K562 (cell line): ENCODE data around the gene HOXB6. TPM values are rescaled to one million over a fixed set of nuclear protein-coding genes. Genes with fewer than 3 reads are reported as not detected.

Experiments used
- ATAC-seq: fragments of 200-7000 bp; cut with Tn5 transposase; 3 replicates; pipeline ENCODE4 v1.9.1; 2020; ENCODE audit warnings: moderate library complexity
- BruUV-seq: library from RNA; stranded (reverse); fragments of 400-500 nt; replicated peaks from 2 replicates; lab custom pipeline; 2021; lab: Mats Ljungman, UMichigan
- CTCF ChIA-PET: fragments of 300-600 bp; formaldehyde crosslinking; extraction: SDS; loops from one replicate; lab custom pipeline; 2021; ENCODE audit warnings: low intra/inter-chr PET ratio; lab: Yijun Ruan, JAX
- POLR2A ChIA-PET: fragments of 300-600, 350-650 bp; sonication (Branson Sonifier 250); formaldehyde crosslinking; extraction: SDS; loops from one replicate; lab custom pipeline; 2021; ENCODE audit warnings: antibody characterized with exemption, inconsistent platforms; lab: Yijun Ruan, JAX
- DNase-seq, 4 experiments: peaks; one replicate each; pipeline versions ENCODE4 v3.0.0 to v3.0.0-alpha.2; 2011 to 2018; ENCODE audit warnings: low spot score in 3 of 4, mixed read lengths in 3 of 4; ENCODE audit errors: extremely low read depth in 1 of 4
- FAIRE-seq: peaks from 2 replicates; lab custom pipeline; 2011; peaks lifted over from hg19 to GRCh38; lab: Jason Lieb, UNC
- H2AFZ ChIP-seq: 2 replicates; pipeline ENCODE4 v1.6.0; 2011; ENCODE audit warnings: low read depth, low read length, control low read depth, inconsistent platforms
- H3K27ac ChIP-seq: fragments of 200-600 bp; 3 replicates; pipeline ENCODE4 v1.8.0; 2011; ENCODE audit warnings: low read depth, mild to moderate bottlenecking, control low read depth, inconsistent platforms, low read length, moderate library complexity, mixed read lengths; ENCODE audit errors: extremely low read depth
- H3K27me3 ChIP-seq, 2 experiments: fragments of 300-600 bp in 1 of 2; 2 replicates in 1 of 2; 3 replicates in 1 of 2; pipeline versions ENCODE4 v1.6.0 to v1.8.0; 2011; ENCODE audit warnings: inconsistent platforms in 2 of 2, low read length in 2 of 2, mild to moderate bottlenecking in 1 of 2, mixed read lengths in 1 of 2, moderate library complexity in 1 of 2; ENCODE audit not compliant: control insufficient read depth in 2 of 2, insufficient read depth in 2 of 2
- H3K36me3 ChIP-seq: fragments of 300-600 bp; 3 replicates; pipeline ENCODE4 v1.8.0; 2011; ENCODE audit warnings: mild to moderate bottlenecking, low read length, inconsistent platforms; ENCODE audit not compliant: control insufficient read depth, insufficient read depth
- H3K4me1 ChIP-seq, 2 experiments: fragments of 200-600 bp in 1 of 2; replicated peaks in 1 of 2; 2 replicates in 1 of 2; 3 replicates in 1 of 2; pipeline versions ENCODE4 v1.5.1 to v1.8.0; 2011; ENCODE audit warnings: inconsistent platforms in 2 of 2, low read length in 2 of 2, mild to moderate bottlenecking in 1 of 2, mixed read lengths in 1 of 2, moderate library complexity in 1 of 2; ENCODE audit not compliant: control insufficient read depth in 2 of 2, insufficient read depth in 2 of 2
- H3K4me2 ChIP-seq: 2 replicates; pipeline ENCODE4 v1.6.1; 2011; ENCODE audit warnings: low read length, control low read depth, inconsistent platforms, mixed read lengths; ENCODE audit not compliant: insufficient read depth
- H3K4me3 ChIP-seq: fragments of 200-600 bp; sonication (generic), shearing (Covaris generic); 2 replicates; pipeline ENCODE4 v1.5.1; 2016; ENCODE audit warnings: control low read depth, inconsistent platforms
- H3K79me2 ChIP-seq: fragments of 200-600 bp; 3 replicates; pipeline ENCODE4 v1.8.0; 2011; ENCODE audit warnings: low read length, inconsistent platforms; ENCODE audit not compliant: control insufficient read depth, insufficient read depth
- H3K9ac ChIP-seq, 2 experiments: 2 replicates each; pipeline versions ENCODE4 v1.6.0 to v1.6.1; 2011; ENCODE audit warnings: low read depth in 2 of 2, low read length in 2 of 2, control low read depth in 1 of 2, inconsistent platforms in 1 of 2, mild to moderate bottlenecking in 1 of 2, mixed read lengths in 1 of 2; ENCODE audit not compliant: insufficient read depth in 1 of 2
- H3K9me1 ChIP-seq: one replicate; pipeline ENCODE4 v1.6.0; 2011; ENCODE audit warnings: inconsistent platforms, mild to moderate bottlenecking, low read length, moderate library complexity; ENCODE audit not compliant: control insufficient read depth, insufficient read depth
- H3K9me3 ChIP-seq: replicated peaks from 2 replicates; pipeline ENCODE4 v1.5.1; 2011; ENCODE audit warnings: low read depth, low read length, inconsistent platforms; ENCODE audit not compliant: control insufficient read depth, insufficient read depth
- H4K20me1 ChIP-seq: replicated peaks from 2 replicates; pipeline ENCODE4 v1.6.1; 2011; ENCODE audit warnings: low read length, inconsistent platforms, mixed read lengths; ENCODE audit not compliant: control insufficient read depth, insufficient read depth
- EP400 ChIP-seq: fragments of 450-650 bp; IDR thresholded peaks from 2 replicates; pipeline ENCODE4 v1.6.1; 2017; ENCODE audit warnings: antibody characterized with exemption, mild to moderate bottlenecking, moderate library complexity
- HMGXB4 ChIP-seq: sonication (generic); formaldehyde crosslinking; IDR thresholded peaks from 2 replicates; pipeline ENCODE4 v1.8.1; 2023; ENCODE audit warnings: mild to moderate bottlenecking, missing genetic modification reagents
- KDM1A ChIP-seq, 2 experiments: fragments of 450-650 bp; IDR thresholded peaks; 2 replicates each; pipeline ENCODE4 v1.6.1; 2016; ENCODE audit warnings: mild to moderate bottlenecking in 2 of 2
- NR1H2 ChIP-seq: sonication (generic); formaldehyde crosslinking; IDR thresholded peaks from 2 replicates; pipeline ENCODE4 v1.4.0; 2020; ENCODE audit warnings: mild to moderate bottlenecking, missing genetic modification reagents
- PHF21A ChIP-seq: fragments of 450-650 bp; IDR thresholded peaks from 2 replicates; pipeline ENCODE4 v1.6.1; 2017; ENCODE audit warnings: low read depth, borderline replicate concordance
- RBM39 ChIP-seq: fragments of 200-400 bp; formaldehyde crosslinking; optimal IDR thresholded peaks from 2 replicates; pipeline ENCODE3; 2018; ENCODE audit warnings: low read depth, low read length
- SRSF3 ChIP-seq: fragments of 200-400 bp; formaldehyde crosslinking; IDR thresholded peaks from 2 replicates; pipeline ENCODE4 v1.6.1; 2016; ENCODE audit warnings: mild to moderate bottlenecking, low read length, moderate library complexity; ENCODE audit not compliant: insufficient read depth
- SUPT5H ChIP-seq: fragments of 450-650 bp; IDR thresholded peaks from 2 replicates; pipeline ENCODE4 v1.6.1; 2016
- YY1 ChIP-seq, 3 experiments: IDR thresholded peaks; 2 replicates each; pipeline ENCODE4 v1.6.1; 2011; ENCODE audit warnings: low read length in 2 of 3, mild to moderate bottlenecking in 2 of 3, moderate library complexity in 2 of 3, borderline replicate concordance in 1 of 3, control low read depth in 1 of 3, low read depth in 1 of 3; ENCODE audit not compliant: insufficient read depth in 3 of 3, insufficient replicate concordance in 2 of 3, control insufficient read depth in 1 of 3, insufficient read length in 1 of 3; ENCODE audit errors: extremely low read depth in 1 of 3
- ZC3H11A ChIP-seq: IDR thresholded peaks from 2 replicates; pipeline ENCODE4 v1.6.1; 2012; ENCODE audit warnings: low read depth, low read length, improper control_type of control experiment
- ZNF12 ChIP-seq: sonication (generic); formaldehyde crosslinking; IDR thresholded peaks from 2 replicates; pipeline ENCODE4 v1.4.0; 2020; ENCODE audit warnings: mild to moderate bottlenecking, missing genetic modification reagents
- ZNF740 ChIP-seq, 3 experiments: fragments of 200-800 bp in 1 of 3; sonication (Bioruptor generic) in 1 of 3; sonication (generic) in 1 of 3; formaldehyde crosslinking in 1 of 3; IDR thresholded peaks; 2 replicates each; pipeline versions ENCODE4 v1.6.1 to v1.8.0; 2016 to 2022; ENCODE audit warnings: mild to moderate bottlenecking in 2 of 3, missing compliant biosample characterization in 2 of 3, missing genetic modification characterization in 2 of 3, missing genetic modification reagents in 1 of 3
- ZNF77 ChIP-seq: fragments of 250-450 bp; sonication (Bioruptor Pico); IDR thresholded peaks from 2 replicates; pipeline ENCODE4 v1.5.0; 2020
- ZNF780A ChIP-seq: fragments of 250-450 bp; sonication (Bioruptor Pico); IDR thresholded peaks from 2 replicates; pipeline ENCODE4 v1.5.0; 2021; ENCODE audit warnings: mild to moderate bottlenecking
- WGBS: fragments of 100-300 bp; shearing (Covaris generic); methylation state at CpG from one replicate; pipeline ENCODE4 v1.1.6; 2016; ENCODE audit warnings: low coverage, mixed read lengths; ENCODE audit not compliant: insufficient coverage; ENCODE audit errors: missing lambda C conversion rate; 5-methylcytosine and 5-hydroxymethylcytosine counted together
- in situ Hi-C: fragments of 300-500 bp; cut with MboI; formaldehyde crosslinking; loops from 4 replicates; pipeline ENCODE4 v1.15.0; 2018; ENCODE audit warnings: inconsistent platforms, mixed read lengths
- intact Hi-C: fragments of 100-400 bp; cut with micrococcal nuclease; formaldehyde crosslinking; loops from 2 replicates; pipeline ENCODE4 v1.14.2; 2022
- polyA plus RNA-seq, 8 experiments: library from polyadenylated mRNA; depleted of rRNA in 4 of 8; stranded (reverse) in 5 of 8; unstranded in 3 of 8; fragments of >200 nt; fragmentation: Nextera tagmentation in 2 of 8; fragmentation: Illumina TruSeq in 1 of 8; extraction: Ambion mirVana in 2 of 8; extraction: Trizol in 1 of 8; gene quantifications; 2 replicates each; pipeline versions ENCODE4 v1.2.1 to v1.2.3, GENCODE V29; 2011 to 2014; ENCODE audit warnings: inconsistent platforms in 1 of 8, missing spikeins in 1 of 8
- total RNA-seq, 7 experiments: library from RNA; depleted of rRNA in 6 of 7; stranded (reverse); fragments of >200 nt in 6 of 7; fragmentation: Illumina TruSeq in 2 of 7; extraction: Trizol in 2 of 7; gene quantifications; 2 replicates each; pipeline versions ENCODE4 v1.2.1 to v1.2.3, GENCODE V29; 2011 to 2021; ENCODE audit warnings: low replicate concordance in 1 of 7
- TF ChIP-seq, protein P1 (sequence below): fragments of 450-650 bp; formaldehyde crosslinking; IDR thresholded peaks from 2 replicates; pipeline ENCODE4 v1.4.0; 2020; ENCODE audit warnings: mild to moderate bottlenecking, moderate library complexity

HOXB6 gene
- total and polyA plus RNA-seq, 9 of the 15 experiments (the other 6 are each of a cell fraction or from before 2014, with no cell fraction given), result 1.2 to 14.8 (median 4.9) TPM

- H3K27ac ChIP-seq, result peak overlapping the region; percentile 95
- WGBS, result under 1% methylated on average over 41 of the region's 43 CpGs
- BruUV-seq, result TSS peak; percentile 62
- no peaks in the 10 kb centered on the region for H3K9me1 ChIP-seq
- H3K4me3 ChIP-seq, result peak overlapping the region; percentile 71
- H3K79me2 ChIP-seq, result peaks cover 98% of the 10 kb centered on the region
- peak in 3 of 4 experiments; percentile 57 to 62 (median 60) for DNase-seq
- peak; percentile 28 for ATAC-seq
- H3K4me2 ChIP-seq, result peak overlapping the region; percentile 93
- H3K36me3 ChIP-seq, result peaks cover 25% of the 10 kb centered on the region; the same call in 2 of the 3 replicates
- H4K20me1 ChIP-seq, result no peaks in the 10 kb centered on the region
- no peaks in the 10 kb centered on the region for H3K9me3 ChIP-seq
- no peak for FAIRE-seq
- intact Hi-C loops (loop anchor here (1.0 kb wide), 1 partner anchor 32 kb away; no protein-coding TSS in a partner anchor), in situ Hi-C loops (no loop called here)
- H3K27me3 ChIP-seq, result no peaks in the 10 kb centered on the region
- ChIA-PET POLR2A (interaction anchor here (0.6 to 1.0 kb wide), 5 partner anchors 17 to 483 kb away, joined by 3 read pairs; no protein-coding TSS in a partner anchor), CTCF (interaction anchor here (0.7 kb wide), 1 partner anchor 239 kb away, joined by 4 read pairs; no protein-coding TSS in a partner anchor)
- peak overlapping the region; percentile 95 to 97 for H3K9ac ChIP-seq
- H3K4me1 ChIP-seq, result peaks cover 43 to 51% of the 10 kb centered on the region in 2 experiments
- peak overlapping the region; percentile 61; the same call in 1 of the 2 replicates for H2AFZ ChIP-seq
- no peak for TF ChIP-seq RBM39
- TF ChIP-seq ZNF12, result no peak
- TF ChIP-seq SRSF3, result no peak
- no peak for TF ChIP-seq KDM1A (IDR thresholded peaks at IDR 0.05)
- TF ChIP-seq ZC3H11A, result no peak
- TF ChIP-seq NR1H2 (CRISPR knock-in tag), result no peak
- peak; percentile 40; the same call in 1 of the 2 replicates for TF ChIP-seq PHF21A
- peak; percentile 38 for TF ChIP-seq SUPT5H
- peak in 1 of 3 experiments; percentile 31 for TF ChIP-seq YY1 (IDR thresholded peaks at IDR 0.05; ENCODE audit: borderline replicate concordance in 1 of 3, control insufficient read depth in 1 of 3, extremely low read depth in 1 of 3, insufficient read depth in 3 of 3, insufficient read length in 1 of 3, insufficient replicate concordance in 2 of 3, low read depth in 1 of 3, low read length in 2 of 3)
- TF ChIP-seq EP400, result 0 out of 2 replicates have a peak, but pooled peaks have one; percentile 3
- TF ChIP-seq HMGXB4, result 0 out of 2 replicates have a peak, but pooled peaks have one; percentile 40
- peak; percentile 64; the same call in 1 of the 2 replicates for TF ChIP-seq ZNF780A (CRISPR knock-in tag)
- TF ChIP-seq, protein P1, sequence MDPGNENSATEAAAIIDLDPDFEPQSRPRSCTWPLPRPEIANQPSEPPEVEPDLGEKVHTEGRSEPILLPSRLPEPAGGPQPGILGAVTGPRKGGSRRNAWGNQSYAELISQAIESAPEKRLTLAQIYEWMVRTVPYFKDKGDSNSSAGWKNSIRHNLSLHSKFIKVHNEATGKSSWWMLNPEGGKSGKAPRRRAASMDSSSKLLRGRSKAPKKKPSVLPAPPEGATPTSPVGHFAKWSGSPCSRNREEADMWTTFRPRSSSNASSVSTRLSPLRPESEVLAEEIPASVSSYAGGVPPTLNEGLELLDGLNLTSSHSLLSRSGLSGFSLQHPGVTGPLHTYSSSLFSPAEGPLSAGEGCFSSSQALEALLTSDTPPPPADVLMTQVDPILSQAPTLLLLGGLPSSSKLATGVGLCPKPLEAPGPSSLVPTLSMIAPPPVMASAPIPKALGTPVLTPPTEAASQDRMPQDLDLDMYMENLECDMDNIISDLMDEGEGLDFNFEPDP (CRISPR knock-in tag), result no peak
- TF ChIP-seq ZNF740 (CRISPR knock-in tag; IDR thresholded peaks at IDR 0.05), result no peak
- no peak for TF ChIP-seq ZNF740 (tag; IDR thresholded peaks at IDR 0.05)
- no peak for TF ChIP-seq ZNF77 (CRISPR knock-in tag)
These were observed 25.9 kb downstream of the HOXB6 start for GRCh38 chr17:48578616-48579470.
